Amygdala (tissue), 56 donors: Measurements from ENCODE around the gene FAM219B.
"Not testable (repeated sequence)": the region's sequence is repeated elsewhere in the genome, so short reads cannot be mapped to it uniquely, and the experiment has no call there.

Experiments used
- DNase-seq, 56 donors: peaks; one replicate each; lab custom pipeline; 2025; lab: John Stamatoyannopoulos, UW

The FAM219B gene

DNA sequence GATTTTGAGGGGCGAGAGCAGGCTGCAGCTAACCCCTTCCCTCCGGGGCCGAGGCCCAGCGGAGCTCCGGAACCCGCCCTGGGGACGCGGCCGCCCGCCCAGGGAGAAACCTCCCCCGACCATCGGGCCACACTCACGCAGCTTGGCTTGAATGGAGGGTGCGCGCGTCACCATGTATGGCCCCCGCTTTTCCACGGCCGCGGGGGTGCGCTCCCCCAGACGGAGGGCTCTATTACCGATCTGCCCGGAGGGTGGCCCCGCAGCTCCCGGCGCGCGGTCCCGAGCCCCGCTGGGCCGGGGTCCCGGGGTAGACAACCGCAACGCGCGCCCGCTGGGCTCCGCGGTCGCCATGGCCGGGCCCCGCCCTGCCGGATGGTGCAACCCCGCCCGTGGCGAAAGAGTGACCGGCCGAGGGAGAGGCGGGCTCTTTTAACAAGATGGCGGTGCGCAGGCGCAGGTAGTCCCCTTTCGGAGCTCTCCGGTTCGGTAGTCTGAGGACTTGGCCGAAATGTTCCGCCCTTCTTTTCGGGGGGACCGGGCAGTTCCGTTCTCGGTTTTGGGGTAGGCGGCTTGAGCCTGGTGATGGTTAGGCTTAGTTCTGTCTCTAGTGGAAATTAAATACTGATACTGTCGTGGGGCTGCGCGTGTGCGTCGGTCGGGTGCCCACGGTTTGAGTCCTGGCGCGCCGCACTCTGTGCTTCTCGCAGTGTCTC lies at the start of gene FAM219B:
Gene FAM219B, minus strand, starts transcription at position 402 of the 713 bp plus-strand sequence. Its CDS starts 51 bp downstream, at position 351.
- DNase-seq = peak; percentile 34 to 94 (median 82)

GRCh38 chr15:74955796-74956647 lies 49.4 kb upstream of the FAM219B start:
- peak in 33 of 56 donors; percentile 7 to 66 (median 38) for DNase-seq

DNA sequence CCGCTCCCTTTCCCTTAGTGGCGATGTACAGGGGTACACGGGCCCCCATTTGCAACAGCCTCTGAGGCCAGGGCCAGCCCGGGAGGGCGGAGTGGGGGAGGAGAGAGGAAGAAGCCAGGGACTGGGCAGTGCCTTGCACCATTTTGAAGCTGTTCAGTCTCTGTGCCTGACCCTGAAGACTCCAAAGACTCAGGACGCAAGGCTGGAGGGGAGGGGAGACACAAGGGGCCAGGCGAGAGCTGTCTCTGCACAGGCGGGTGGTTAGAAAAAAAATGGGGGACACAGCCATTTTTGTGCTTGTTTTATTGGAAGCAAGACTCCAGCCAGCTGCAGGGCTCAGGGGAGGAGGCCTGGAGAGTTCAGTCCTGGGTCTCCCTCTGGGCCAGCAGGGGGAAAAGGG lies 48.4 kb upstream of the FAM219B start:
- no peak for DNase-seq

- DNase-seq = no peak
These were observed 47.9 kb upstream of the FAM219B start for GRCh38 chr15:74954515-74954914.

GRCh38 chr15:74951006-74951405 lies 44.4 kb upstream of the FAM219B start:
- DNase-seq = no peak

GRCh38 chr15:74950078-74950908 lies 43.6 kb upstream of the FAM219B start:
- peak in 45 of 56 donors; percentile 9 to 91 (median 46) for DNase-seq

DNA sequence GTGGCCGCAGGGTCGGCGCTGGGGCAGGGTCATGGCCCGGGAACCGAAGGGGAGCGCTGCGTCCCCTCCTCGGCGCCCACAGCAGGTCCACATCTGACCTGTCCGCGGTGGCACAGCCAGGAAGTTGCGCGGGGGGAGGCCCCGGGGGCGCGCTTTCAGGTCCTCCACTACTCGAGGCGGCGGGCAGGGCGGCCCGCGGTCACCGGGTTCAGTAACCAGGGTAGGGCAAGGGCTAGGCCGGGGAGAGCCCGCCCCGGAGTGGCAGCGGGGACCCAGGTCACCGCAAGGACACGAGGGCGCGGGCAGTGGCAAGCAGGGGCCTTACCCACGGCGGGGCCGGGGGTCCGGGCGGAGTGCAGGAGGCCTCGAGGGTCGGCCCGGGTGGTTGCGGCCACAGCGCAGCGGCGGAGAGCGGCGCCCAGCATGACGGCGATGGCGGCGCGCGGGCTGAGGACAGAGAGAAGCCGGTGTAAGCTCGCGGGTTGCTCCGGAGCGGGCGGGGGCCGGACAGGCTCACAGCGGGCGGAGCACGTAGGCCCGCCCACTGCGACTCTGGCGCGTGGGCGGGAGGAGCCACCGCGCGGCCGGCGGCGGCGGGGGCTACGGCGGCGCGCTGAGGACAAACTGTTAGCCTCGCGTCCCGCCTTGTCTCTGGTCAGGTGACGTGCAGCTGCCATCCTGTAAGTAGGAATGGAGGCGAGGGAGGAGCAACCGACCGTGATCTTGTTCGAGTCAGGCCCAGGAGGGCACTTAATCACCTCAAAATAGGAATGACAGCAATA lies 31.1 kb upstream of the FAM219B start, which contains the start of gene COX5A:
Gene COX5A, minus strand, starts transcription at position 484 of the 782 bp plus-strand sequence. Its CDS starts 59 bp downstream, at position 425.
- peak in 55 of 56 donors; percentile 58 to 96 (median 88) for DNase-seq

GRCh38 chr15:74937272-74937589 lies 30.6 kb upstream of the FAM219B start:
- DNase-seq = peak in 1 of 56 donors; percentile 45

DNA sequence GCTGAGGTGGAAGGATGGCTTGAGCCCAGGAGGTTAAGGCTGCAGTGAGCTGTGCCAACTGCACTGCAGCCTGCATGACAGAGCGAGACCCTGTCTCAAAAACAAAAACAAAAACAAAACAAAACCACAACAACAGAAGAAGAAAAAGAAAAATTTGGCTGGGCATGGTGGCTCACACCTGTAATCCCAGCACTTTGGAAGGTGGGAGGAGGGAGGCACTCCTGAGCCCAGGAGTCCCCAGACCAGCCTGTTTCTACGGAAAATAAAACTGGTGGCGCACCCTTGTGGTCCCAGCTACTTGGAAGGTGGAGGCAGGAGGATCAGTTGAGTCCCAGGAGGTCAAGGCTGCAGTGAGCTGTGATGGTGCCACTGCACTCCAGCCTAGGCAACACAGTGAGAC lies 28.5 kb upstream of the FAM219B start:
- not testable (repeated sequence) for DNase-seq

- DNase-seq = no peak
These were observed 26.9 kb upstream of the FAM219B start for GRCh38 chr15:74933573-74933972.

GRCh38 chr15:74928771-74929198 lies 22.1 kb upstream of the FAM219B start:
- DNase-seq = no peak

DNA sequence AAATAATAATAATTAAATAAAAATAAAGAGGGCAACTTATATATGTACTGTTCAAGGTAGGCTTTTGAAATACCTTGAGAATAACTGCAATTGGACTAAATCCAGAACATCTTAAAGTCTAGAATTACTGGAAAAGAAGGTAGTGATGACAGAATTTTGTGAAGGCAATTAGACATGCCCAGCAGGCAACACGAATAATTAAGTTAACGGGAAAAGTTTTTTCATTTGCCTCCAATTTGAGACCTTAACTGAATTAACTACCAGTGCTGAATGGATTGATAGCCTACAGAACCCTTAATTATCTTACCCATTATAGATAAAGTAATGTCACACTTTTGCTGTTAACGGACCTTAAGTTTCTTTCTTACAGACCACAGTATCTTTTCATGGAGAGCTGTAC lies 17.9 kb upstream of the FAM219B start:
- DNase-seq = no peak

DNA sequence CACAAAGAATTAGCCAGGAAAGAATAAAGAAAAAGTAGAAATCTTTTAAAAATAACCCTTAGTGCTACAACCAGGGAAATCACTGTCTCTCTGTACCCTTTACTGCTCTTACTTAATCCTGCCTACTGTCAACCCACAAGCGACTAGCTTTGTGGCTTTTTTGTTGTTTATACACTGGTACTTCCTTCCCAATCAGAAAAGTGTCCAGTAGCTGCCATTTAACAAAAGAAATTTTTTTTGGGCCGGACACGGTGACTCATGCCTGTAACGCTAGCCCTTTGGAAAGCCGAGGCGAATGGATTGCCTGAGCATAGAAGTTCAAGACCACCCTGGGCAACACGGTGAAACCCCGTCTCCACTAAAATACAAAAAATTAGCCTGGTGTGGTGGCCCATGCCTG lies 13.8 kb upstream of the FAM219B start:
- no peak for DNase-seq

DNA sequence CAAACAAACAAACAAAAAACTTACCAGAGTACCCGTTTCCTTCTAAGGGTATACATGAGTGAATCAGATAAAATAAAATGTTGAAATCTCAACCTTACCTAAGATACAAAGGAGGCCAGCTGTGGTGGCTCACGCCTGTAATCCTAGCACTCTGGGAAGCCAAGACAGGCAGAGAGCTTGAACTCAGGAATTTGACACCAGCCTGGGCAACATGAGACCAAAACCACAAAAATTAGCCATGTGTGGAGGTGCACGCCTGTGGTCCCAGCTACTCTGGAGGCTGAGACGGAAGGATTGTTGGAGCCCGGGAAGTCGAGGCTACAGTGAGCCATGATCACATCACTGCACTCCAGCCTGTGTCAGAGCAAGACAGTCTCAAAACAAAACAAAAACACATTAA lies 11.0 kb upstream of the FAM219B start:
- no peak for DNase-seq

DNA sequence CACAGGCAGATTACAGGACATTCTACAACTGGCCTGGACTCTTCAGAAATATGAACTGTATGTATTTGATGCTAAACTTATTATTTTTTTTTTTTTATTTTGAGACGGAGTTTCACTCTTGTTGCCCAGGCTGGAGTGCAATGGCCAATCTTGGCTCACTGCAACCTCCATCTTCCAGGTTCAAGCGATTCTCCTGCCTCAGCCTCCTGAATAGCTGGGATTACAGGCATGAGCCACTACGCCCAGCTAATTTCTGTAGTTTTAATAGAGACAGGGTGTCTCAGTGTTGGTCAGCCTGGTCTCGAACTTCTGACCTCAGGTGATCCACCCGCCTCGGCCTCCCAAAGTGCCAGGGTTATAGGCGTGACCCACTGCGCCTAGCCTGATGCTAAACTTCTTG lies 7.1 kb upstream of the FAM219B start:
- DNase-seq = not testable (repeated sequence)

- DNase-seq = no peak
These were observed 6.4 kb upstream of the FAM219B start for GRCh38 chr15:74913041-74913440.

DNA sequence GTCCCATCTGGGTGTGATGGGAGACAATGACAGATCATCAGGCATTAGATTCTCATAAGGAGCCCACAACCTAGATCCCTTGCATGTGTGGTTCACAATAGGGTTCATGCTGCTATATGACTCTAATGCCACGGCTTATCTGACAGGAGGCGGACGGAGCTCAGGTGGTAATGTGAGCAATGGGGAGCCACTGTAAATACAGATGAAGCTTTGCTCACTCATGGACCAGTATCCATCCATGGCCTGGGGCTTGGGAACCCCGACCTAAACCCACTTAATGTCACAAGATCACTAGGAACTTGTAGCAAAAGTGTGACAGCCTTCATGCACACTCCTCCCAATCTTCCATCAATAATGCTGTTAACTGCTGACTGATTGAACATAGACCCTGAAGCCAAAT lies 2.0 kb upstream of the FAM219B start:
- no peak for DNase-seq

DNA sequence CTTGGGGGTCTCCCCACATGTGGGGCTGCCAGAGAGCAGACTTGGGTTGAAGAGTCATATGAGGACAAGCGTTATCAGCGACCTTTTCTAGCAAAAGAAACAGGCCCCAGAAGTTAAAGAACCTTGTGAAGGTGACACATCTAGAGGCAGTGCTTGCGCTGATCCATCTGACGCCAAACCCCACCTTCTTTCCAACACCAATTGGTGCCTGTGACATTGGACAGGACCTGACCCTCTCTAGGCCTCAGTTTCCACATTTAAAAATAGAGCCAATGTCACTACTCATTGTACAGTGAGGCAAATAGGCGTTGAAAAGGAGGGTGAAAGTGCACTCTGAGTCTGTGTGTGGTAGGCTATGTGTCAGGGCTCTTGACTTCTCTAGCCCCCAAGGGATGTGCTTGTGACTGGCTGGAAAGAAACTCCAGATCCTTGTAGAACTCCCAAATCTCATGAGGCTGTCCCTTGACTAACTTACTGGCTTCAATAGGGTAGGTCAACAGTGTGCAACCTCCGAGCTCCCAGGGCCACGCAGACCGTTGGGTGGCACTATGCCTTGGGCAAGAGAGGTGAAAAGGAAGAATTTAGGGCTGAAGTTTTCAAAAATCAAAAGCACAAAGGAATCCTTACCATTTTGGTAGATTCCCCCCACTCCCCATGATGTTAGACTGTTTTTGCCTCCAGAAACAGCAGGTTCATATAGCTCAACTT lies 666 bp upstream of the FAM219B start:
- DNase-seq = no peak

- DNase-seq = peak in 20 of 56 donors; percentile 28 to 70 (median 49)
These were observed 593 bp downstream of the FAM219B start for GRCh38 chr15:74906067-74906449.
